SK-N-SH treated with all-trans-retinoic acid at 6 μM for 48 hours (cell line): ENCODE measurements around the gene COX19.
"Not testable (repeated sequence)": the region's sequence is repeated elsewhere in the genome, so short reads cannot be mapped to it uniquely, and the experiment has no call there.

Experiments
- ATAC-seq: fragments of 200-7000 bp; cut with Tn5 transposase; 3 replicates; pipeline ENCODE4 v1.9.1; 2020; ENCODE audit warnings: mild to moderate bottlenecking, moderate library complexity
- ARNTL ChIP-seq: fragments of 450-650 bp; formaldehyde crosslinking; IDR thresholded peaks from 2 replicates; pipeline ENCODE4 v1.5.0; 2020; ENCODE audit warnings: low read depth, mild to moderate bottlenecking, moderate library complexity, borderline replicate concordance
- BACH2 ChIP-seq: fragments of 250-450 bp; sonication (Bioruptor Pico); IDR thresholded peaks from 2 replicates; pipeline ENCODE4 v1.9.0; 2021; ENCODE audit warnings: mild to moderate bottlenecking, borderline replicate concordance
- ESRRG ChIP-seq: fragments of 250-450 bp; sonication (Bioruptor Pico); IDR thresholded peaks from 2 replicates; pipeline ENCODE4 v1.6.1; 2021; ENCODE audit warnings: mild to moderate bottlenecking
- GLIS3 ChIP-seq: fragments of 250-450 bp; sonication (Bioruptor Pico); IDR thresholded peaks from 2 replicates; pipeline ENCODE4 v1.5.0; 2020; ENCODE audit warnings: mild to moderate bottlenecking, moderate library complexity
- OSR1 ChIP-seq: fragments of 250-450 bp; sonication (Bioruptor Pico); IDR thresholded peaks from 2 replicates; pipeline ENCODE4 v1.8.0; 2022; ENCODE audit warnings: moderate library complexity, mild to moderate bottlenecking, inconsistent platforms
- PPARA ChIP-seq: fragments of 250-450 bp; sonication (Bioruptor Pico); IDR thresholded peaks from 2 replicates; pipeline ENCODE4 v1.5.0; 2020; ENCODE audit warnings: mild to moderate bottlenecking, borderline replicate concordance
- RARB ChIP-seq: fragments of 250-450 bp; sonication (Bioruptor Pico); IDR thresholded peaks from 2 replicates; pipeline ENCODE4 v1.8.0; 2021; ENCODE audit warnings: mild to moderate bottlenecking, moderate library complexity
- SNAI2 ChIP-seq: fragments of 250-450 bp; sonication (Bioruptor Pico); IDR thresholded peaks from 2 replicates; pipeline ENCODE4 v1.5.0; 2020; ENCODE audit warnings: mild to moderate bottlenecking, moderate library complexity
- TCF4 ChIP-seq: fragments of 250-450 bp; sonication (Bioruptor Pico); IDR thresholded peaks from 2 replicates; pipeline ENCODE4 v1.8.0; 2021; ENCODE audit warnings: mild to moderate bottlenecking, moderate library complexity, borderline replicate concordance
- ZNF565 ChIP-seq: fragments of 450-650 bp; formaldehyde crosslinking; conservative IDR thresholded peaks from 2 replicates; pipeline ENCODE4 v1.5.0; 2020; ENCODE audit warnings: low read depth, mild to moderate bottlenecking, moderate library complexity
- ZNF70 ChIP-seq: fragments of 450-650 bp; formaldehyde crosslinking; IDR thresholded peaks from 2 replicates; pipeline ENCODE4 v1.5.0; 2020; ENCODE audit warnings: mild to moderate bottlenecking, moderate library complexity
- TF ChIP-seq, protein P1 (sequence below): fragments of 250-450 bp; sonication (Bioruptor Pico); IDR thresholded peaks from 2 replicates; pipeline ENCODE4 v1.5.1; 2021; ENCODE audit warnings: mild to moderate bottlenecking, moderate library complexity
- TF ChIP-seq, protein P2 (sequence below): fragments of 250-450 bp; sonication (Bioruptor Pico); IDR thresholded peaks from 2 replicates; pipeline ENCODE4 v1.5.0; 2020; ENCODE audit warnings: mild to moderate bottlenecking, moderate library complexity
- TF ChIP-seq, protein P3 (sequence below): fragments of 250-450 bp; sonication (Bioruptor Pico); IDR thresholded peaks from 2 replicates; pipeline ENCODE4 v1.8.0; 2021; ENCODE audit warnings: low read depth, mild to moderate bottlenecking, moderate library complexity, borderline replicate concordance

COX19 gene

DNA sequence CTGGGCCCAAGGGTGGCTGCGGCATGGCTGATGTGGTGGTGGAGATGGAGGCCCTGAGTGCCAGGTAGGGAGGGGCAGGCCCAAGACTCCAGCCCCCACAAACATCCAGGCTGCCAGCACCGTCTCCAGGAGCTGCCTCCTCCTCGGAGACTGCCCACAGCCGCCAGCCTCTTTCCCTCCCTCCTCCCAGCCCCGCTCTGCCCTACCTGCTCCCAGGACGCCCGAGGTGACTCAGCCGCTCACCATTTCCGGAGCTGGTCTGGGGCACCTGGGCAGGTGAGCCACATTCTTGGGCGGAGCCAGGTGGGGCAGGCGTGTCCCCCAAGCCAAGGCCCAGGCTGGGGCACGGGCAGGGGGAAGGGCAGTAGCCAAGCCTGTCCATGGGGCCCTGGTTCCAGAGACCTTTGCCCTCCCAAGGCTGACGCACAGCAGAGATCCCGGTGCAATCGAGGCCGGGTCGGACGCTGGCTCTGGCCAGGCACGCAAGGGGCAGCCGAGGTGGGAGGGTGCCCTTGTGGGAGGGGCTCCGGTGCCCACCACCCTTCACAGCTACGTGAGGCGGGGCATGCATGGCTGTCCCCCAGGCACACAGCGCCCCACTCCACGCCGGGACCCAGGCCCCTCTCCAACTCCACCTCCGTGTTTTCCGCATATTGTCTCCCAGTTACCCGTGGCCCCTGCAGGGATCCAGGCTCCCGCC lies 29.6 kb downstream of the COX19 start:
- TF ChIP-seq TCF4 (CRISPR knock-in tag) (no peak), ARNTL (CRISPR knock-in tag) (no peak)
- TF ChIP-seq, all 23 proteins: peak for 0
- no peak; the same call in 2 of the 3 replicates for ATAC-seq

DNA sequence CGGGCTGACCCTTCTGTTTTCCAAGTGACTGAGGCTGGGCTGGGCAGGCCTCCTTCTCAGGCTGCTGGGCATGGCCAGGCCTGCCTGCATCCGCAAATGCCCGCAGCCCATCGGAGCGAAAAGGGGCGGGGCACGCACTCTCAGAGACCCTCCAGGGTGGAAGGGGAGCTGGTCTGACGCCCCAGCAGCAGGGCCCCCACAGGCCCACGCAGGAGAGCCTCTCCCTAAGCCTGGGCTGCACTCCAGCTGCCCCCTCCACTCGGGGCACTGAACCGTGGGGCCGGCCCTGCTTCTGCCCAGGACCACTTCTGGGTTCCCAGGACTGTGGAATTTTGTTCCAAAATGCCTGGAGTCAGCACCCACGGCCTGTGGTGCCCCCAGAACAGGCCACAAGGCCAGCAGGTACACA lies 30.2 kb downstream of the COX19 start:
- TF ChIP-seq GLIS3 (CRISPR knock-in tag) (no peak), RARB (CRISPR knock-in tag) (no peak), OSR1 (CRISPR knock-in tag) (no peak)
- TF ChIP-seq, protein P1, sequence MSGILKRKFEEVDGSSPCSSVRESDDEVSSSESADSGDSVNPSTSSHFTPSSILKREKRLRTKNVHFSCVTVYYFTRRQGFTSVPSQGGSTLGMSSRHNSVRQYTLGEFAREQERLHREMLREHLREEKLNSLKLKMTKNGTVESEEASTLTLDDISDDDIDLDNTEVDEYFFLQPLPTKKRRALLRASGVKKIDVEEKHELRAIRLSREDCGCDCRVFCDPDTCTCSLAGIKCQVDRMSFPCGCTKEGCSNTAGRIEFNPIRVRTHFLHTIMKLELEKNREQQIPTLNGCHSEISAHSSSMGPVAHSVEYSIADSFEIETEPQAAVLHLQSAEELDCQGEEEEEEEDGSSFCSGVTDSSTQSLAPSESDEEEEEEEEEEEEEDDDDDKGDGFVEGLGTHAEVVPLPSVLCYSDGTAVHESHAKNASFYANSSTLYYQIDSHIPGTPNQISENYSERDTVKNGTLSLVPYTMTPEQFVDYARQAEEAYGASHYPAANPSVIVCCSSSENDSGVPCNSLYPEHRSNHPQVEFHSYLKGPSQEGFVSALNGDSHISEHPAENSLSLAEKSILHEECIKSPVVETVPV (CRISPR knock-in tag), result no peak
- ATAC-seq, result peak; percentile 10; the same call in 1 of the 3 replicates

DNA sequence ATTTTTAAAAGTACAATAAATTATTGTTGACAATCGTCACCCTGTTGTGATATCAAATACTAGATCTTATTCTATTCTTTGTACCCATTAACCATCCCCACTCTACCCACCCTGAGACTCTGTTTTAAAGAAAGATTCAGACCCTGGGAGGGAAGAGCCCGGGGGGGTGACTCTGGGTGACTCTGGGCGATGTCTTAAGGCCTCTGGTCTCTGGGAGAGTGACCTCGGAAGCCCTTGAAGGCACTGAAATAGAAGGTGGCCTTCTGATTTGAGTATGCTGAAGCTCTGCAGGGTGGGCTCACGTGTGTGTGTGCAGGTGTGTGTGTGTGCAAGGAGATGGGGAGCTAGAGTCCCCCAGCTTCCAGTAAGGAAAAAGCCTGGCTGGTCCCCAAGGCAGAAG lies 30.6 kb downstream of the COX19 start:
- ATAC-seq, result no peak
- TF ChIP-seq, protein P1 (CRISPR knock-in tag), result no peak
- TF ChIP-seq OSR1 (CRISPR knock-in tag), result no peak
- TF ChIP-seq TCF4 (CRISPR knock-in tag), result no peak

DNA sequence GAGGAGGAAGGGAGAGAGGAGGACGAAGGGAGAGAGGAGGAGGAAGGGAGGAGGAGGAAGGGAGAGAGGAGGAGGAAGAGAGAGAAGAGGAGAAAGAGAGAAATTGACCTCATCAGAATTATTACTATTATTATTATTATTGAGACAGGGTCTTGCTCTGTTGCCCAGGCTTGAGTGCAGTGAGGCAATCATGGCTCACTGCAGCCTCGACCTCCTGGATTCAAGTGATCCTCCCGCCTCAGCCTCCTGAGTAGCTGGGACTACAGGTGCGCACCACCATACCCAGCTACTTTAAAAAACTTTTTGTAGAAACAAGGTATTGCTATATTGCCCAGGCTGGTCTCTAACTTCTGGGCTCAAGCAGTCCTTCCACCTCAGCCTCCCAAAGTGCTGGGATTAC lies 31.6 kb downstream of the COX19 start:
- ATAC-seq, result not testable (repeated sequence)

DNA sequence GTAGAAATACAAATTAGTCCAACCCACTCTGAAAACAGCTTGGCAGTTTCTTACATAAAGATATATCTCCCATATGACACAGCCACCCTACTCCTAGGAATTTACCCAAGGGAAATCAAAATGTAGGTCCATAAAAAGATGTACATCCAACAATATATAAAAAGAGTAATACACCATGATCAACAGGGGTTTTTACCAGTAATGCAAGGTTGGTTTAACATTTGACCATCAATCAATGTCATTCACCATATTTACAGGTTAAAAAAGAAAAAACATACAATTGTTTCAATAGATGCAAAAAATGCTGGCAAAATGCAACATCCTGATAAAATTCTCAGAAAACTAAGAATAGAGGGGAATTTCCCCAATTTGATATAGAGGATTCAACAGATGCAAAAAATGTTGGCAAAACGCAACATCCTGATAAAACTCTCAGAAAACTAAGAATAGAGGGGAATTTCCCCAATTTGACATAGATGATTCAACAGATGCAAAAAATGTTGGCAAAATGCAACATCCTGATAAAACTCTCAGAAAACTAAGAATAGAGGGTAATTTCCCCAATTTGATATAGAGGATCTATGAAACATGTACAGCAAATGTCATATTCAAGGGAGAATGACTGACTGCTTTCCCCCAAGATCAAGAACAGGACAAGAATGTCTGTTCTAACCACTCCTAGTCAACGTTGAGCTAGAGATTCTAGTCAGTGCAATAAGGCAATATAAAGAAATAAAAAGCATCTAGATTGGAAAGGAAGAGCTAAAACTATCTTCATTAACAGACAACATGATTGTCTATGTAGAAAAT lies 34.5 kb downstream of the COX19 start:
- no peak for ATAC-seq
- TF ChIP-seq ZNF565 (no peak), ZNF70 (CRISPR knock-in tag) (no peak), SNAI2 (no peak), TCF4 (CRISPR knock-in tag) (no peak)
- TF ChIP-seq, protein P1 (CRISPR knock-in tag), result no peak

DNA sequence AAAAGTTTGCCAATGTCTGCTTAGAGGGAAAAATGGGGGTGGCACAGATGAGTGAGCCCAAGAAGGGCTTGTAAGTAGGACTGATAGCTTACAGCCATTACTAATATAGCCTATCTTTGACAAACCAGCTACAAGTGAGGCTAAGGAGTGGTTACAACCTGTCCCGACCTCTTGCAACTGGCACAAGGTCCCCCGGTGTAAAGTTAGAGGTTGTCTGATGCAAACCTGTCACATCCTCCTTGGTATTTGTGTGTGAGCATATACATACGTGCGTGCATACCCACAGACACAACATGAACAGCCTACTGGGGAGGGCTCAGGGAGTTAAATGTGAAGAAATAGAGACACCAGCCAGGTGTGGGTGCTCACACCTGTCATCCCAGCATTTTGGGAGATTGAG lies 35.5 kb downstream of the COX19 start:
- no peak for ATAC-seq
- no peak for TF ChIP-seq PPARA (CRISPR knock-in tag)
- no peak for TF ChIP-seq BACH2 (CRISPR knock-in tag)
- no peak for TF ChIP-seq ZNF70 (CRISPR knock-in tag)
- no peak for TF ChIP-seq ESRRG
- TF ChIP-seq ARNTL (CRISPR knock-in tag), result no peak
- TF ChIP-seq, protein P1 (CRISPR knock-in tag), result no peak
- TF ChIP-seq ZNF565, result no peak
- TF ChIP-seq, protein P2, sequence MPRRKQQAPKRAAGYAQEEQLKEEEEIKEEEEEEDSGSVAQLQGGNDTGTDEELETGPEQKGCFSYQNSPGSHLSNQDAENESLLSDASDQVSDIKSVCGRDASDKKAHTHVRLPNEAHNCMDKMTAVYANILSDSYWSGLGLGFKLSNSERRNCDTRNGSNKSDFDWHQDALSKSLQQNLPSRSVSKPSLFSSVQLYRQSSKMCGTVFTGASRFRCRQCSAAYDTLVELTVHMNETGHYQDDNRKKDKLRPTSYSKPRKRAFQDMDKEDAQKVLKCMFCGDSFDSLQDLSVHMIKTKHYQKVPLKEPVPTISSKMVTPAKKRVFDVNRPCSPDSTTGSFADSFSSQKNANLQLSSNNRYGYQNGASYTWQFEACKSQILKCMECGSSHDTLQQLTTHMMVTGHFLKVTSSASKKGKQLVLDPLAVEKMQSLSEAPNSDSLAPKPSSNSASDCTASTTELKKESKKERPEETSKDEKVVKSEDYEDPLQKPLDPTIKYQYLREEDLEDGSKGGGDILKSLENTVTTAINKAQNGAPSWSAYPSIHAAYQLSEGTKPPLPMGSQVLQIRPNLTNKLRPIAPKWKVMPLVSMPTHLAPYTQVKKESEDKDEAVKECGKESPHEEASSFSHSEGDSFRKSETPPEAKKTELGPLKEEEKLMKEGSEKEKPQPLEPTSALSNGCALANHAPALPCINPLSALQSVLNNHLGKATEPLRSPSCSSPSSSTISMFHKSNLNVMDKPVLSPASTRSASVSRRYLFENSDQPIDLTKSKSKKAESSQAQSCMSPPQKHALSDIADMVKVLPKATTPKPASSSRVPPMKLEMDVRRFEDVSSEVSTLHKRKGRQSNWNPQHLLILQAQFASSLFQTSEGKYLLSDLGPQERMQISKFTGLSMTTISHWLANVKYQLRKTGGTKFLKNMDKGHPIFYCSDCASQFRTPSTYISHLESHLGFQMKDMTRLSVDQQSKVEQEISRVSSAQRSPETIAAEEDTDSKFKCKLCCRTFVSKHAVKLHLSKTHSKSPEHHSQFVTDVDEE, result no peak
- no peak for TF ChIP-seq OSR1 (CRISPR knock-in tag)
- TF ChIP-seq, protein P3, sequence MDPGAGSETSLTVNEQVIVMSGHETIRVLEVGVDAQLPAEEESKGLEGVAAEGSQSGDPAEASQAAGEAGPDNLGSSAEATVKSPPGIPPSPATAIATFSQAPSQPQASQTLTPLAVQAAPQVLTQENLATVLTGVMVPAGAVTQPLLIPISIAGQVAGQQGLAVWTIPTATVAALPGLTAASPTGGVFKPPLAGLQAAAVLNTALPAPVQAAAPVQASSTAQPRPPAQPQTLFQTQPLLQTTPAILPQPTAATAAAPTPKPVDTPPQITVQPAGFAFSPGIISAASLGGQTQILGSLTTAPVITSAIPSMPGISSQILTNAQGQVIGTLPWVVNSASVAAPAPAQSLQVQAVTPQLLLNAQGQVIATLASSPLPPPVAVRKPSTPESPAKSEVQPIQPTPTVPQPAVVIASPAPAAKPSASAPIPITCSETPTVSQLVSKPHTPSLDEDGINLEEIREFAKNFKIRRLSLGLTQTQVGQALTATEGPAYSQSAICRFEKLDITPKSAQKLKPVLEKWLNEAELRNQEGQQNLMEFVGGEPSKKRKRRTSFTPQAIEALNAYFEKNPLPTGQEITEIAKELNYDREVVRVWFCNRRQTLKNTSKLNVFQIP (CRISPR knock-in tag), result no peak
